GM12801 (cell line): Measurements from ENCODE around the gene ANKFY1.

Experiments used
- CTCF ChIP-seq: IDR thresholded peaks from one replicate; pipeline ENCODE4 v1.5.1; 2011; ENCODE audit warnings: control low read depth; ENCODE audit not compliant: insufficient read length; ENCODE audit errors: extremely low read depth

ANKFY1 gene

GRCh38 chr17:4150096-4150495 lies 113.7 kb downstream of the ANKFY1 start:
- TF ChIP-seq CTCF: no peak

- TF ChIP-seq CTCF: no peak
Observed at GRCh38 chr17:4148611-4149308, 115.0 kb downstream of the ANKFY1 start.

GRCh38 chr17:4147751-4148310 lies 115.9 kb downstream of the ANKFY1 start:
- TF ChIP-seq CTCF: no peak

- no peak for TF ChIP-seq CTCF
Observed at GRCh38 chr17:4146641-4147040, 117.1 kb downstream of the ANKFY1 start.

GRCh38 chr17:4144422-4144747 lies 119.4 kb downstream of the ANKFY1 start:
- no peak for TF ChIP-seq CTCF

- no peak for TF ChIP-seq CTCF
Observed at GRCh38 chr17:4143563-4144421, 120.0 kb downstream of the ANKFY1 start.

GRCh38 chr17:4142107-4142900 lies 121.5 kb downstream of the ANKFY1 start:
- no peak for TF ChIP-seq CTCF
